Measurements from ENCODE around the gene NPC1.

- no peak for TF ChIP-seq REST (IDR thresholded peaks at IDR 0.05; ENCODE audit: insufficient read depth in 1 of 2, low read depth in 2 of 2, low read length in 2 of 2)
- no peak for TF ChIP-seq TAF1 (IDR thresholded peaks at IDR 0.05; ENCODE audit: borderline replicate concordance, insufficient read depth, low read length)
Observed at GRCh38 chr18:23502516-23503037, 83.7 kb downstream of the NPC1 start.

Measured in PFSK-1 (cell line).